ENCODE measurements around the gene LSM2. TPM values are rescaled to one million over a fixed set of nuclear protein-coding genes. Genes with fewer than 3 reads are reported as not detected.
"Not testable (repeated sequence)": the region's sequence is repeated elsewhere in the genome, so short reads cannot be mapped to it uniquely, and the experiment has no call there.

The LSM2 gene
- total and polyA plus RNA-seq, 3 donors from 2014 or later: 43.3 to 55.5 (median 49.6) TPM

DNA sequence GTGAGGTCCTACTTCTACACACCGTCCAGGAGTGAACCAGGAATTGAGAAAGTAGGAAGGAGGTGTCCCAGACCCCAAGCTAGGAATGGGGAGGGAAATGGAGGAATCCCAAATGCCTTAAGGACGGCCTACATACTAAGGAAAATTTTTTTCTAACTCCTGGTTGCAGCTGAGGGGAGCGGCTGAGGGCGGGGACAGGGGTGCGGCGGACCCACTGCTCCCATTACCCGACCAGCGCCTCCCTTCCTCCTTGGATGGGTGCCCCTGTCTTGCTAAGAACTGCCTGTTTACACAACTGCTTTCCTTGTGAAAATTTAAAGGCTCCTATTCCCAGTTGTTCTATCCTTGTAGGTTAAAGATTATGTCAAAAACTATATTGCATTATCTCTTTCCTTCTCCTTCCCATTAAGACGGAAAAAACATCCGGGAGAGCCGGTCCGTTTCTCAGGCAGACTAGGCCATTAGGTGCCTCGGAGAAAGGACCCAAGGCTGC, 20.1 kb upstream of the LSM2 start:
- peaks cover 25% of the 10 kb centered on the region for H3K4me1 ChIP-seq
- no peaks in the 10 kb centered on the region for H3K27me3 ChIP-seq
- H3K27ac ChIP-seq: peak overlapping the region; percentile 96 to 99
- peak; percentile 91 for DNase-seq
- WGBS, 2 donors: 1% methylated on average over 13 of the region's 13 CpGs
- no peaks in the 10 kb centered on the region for H3K9me3 ChIP-seq
- intact Hi-C loops (cut with DNase I; ENCODE audit: low total_unique reads): no loop called here
- H3K4me3 ChIP-seq: peak overlapping the region; percentile 55 to 69
- no peaks in the 10 kb centered on the region for H3K36me3 ChIP-seq (ENCODE audit: low read depth, missing control alignments)
- TF ChIP-seq, protein P1, sequence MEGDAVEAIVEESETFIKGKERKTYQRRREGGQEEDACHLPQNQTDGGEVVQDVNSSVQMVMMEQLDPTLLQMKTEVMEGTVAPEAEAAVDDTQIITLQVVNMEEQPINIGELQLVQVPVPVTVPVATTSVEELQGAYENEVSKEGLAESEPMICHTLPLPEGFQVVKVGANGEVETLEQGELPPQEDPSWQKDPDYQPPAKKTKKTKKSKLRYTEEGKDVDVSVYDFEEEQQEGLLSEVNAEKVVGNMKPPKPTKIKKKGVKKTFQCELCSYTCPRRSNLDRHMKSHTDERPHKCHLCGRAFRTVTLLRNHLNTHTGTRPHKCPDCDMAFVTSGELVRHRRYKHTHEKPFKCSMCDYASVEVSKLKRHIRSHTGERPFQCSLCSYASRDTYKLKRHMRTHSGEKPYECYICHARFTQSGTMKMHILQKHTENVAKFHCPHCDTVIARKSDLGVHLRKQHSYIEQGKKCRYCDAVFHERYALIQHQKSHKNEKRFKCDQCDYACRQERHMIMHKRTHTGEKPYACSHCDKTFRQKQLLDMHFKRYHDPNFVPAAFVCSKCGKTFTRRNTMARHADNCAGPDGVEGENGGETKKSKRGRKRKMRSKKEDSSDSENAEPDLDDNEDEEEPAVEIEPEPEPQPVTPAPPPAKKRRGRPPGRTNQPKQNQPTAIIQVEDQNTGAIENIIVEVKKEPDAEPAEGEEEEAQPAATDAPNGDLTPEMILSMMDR (IDR thresholded peaks at IDR 0.05): peak in 1 of 3 experiments; percentile 7
- peak; percentile 81 for TF ChIP-seq POLR2A (IDR thresholded peaks at IDR 0.05)

DNA sequence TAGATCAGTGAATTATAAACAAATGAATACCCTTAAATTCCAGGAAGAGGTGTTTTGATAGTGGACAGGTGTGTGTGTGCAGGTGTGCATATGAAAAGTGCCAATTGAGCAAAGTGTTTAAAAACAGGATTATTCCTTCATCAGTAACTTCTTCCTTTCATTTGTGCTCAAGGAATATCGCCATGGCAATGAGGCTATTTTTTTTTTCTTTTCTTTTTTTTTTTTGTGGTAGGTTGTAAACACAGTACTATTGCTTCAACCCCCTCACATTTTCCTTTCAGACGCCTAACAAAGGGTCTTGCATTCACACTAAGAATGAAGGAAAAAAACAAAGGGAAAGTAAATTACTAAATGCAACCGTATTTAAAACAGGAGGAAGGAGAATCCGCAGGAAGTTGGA, 18.8 kb upstream of the LSM2 start:
- no peak for DNase-seq

DNA sequence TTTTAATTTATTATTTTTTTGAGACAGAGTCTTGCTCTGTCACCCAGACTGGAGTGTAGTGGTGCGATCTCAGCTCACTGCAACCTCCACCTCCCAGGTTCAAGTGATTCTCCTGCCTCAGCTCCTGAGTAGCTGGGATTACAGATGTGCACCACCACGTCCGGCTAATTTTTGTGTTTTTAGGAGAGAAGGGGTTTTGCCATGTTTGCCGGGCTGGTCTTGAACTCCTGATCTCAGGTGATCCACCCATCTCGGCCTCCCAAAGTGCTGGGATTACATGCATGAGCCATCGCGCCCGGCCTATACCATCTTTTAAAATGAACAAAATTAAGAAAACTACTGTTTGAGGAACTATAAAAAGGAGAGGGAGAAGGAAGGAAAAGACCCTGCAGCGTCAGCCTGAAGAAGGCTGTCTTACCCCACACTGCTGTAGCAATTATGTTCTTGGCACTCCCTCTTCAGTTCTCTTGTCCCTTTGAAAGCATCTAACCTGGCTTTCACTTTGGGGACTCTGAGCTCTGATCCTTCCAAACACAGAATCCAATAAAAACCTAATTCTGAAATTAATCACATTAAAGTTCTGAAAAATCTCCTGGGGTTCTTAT, 16.9 kb upstream of the LSM2 start:
- H3K27me3 ChIP-seq; H3K4me3 ChIP-seq; H3K9me3 ChIP-seq; DNase-seq; intact Hi-C loops (cut with DNase I; ENCODE audit: low total_unique reads); H3K36me3 ChIP-seq (ENCODE audit: low read depth, missing control alignments): not testable (repeated sequence)
- Histone ChIP-seq H3K27ac (peak overlapping the region; percentile 99 to 100), H3K4me1 (peaks cover 28% of the 10 kb centered on the region)
- 87 to 88% methylated on average over 9 of the region's 9 CpGs for WGBS, 2 donors

More for the DNA sequence above, 18.8 kb upstream of the LSM2 start:
- Histone ChIP-seq H3K4me3 (no peak overlapping the region), H3K27me3 (no peaks in the 10 kb centered on the region), H3K9me3 (no peaks in the 10 kb centered on the region), H3K36me3 (ENCODE audit: low read depth, missing control alignments) (no peaks in the 10 kb centered on the region), H3K27ac (peak overlapping the region; percentile 96 to 99), H3K4me1 (peaks cover 25% of the 10 kb centered on the region)
- TF ChIP-seq POLR2A (IDR thresholded peaks at IDR 0.05): no peak
- TF ChIP-seq, protein P1 (IDR thresholded peaks at IDR 0.05): no peak
- WGBS, 2 donors: 44 to 66% methylated on average over 4 of the region's 4 CpGs
- intact Hi-C loops (cut with DNase I; ENCODE audit: low total_unique reads): no loop called here

DNA sequence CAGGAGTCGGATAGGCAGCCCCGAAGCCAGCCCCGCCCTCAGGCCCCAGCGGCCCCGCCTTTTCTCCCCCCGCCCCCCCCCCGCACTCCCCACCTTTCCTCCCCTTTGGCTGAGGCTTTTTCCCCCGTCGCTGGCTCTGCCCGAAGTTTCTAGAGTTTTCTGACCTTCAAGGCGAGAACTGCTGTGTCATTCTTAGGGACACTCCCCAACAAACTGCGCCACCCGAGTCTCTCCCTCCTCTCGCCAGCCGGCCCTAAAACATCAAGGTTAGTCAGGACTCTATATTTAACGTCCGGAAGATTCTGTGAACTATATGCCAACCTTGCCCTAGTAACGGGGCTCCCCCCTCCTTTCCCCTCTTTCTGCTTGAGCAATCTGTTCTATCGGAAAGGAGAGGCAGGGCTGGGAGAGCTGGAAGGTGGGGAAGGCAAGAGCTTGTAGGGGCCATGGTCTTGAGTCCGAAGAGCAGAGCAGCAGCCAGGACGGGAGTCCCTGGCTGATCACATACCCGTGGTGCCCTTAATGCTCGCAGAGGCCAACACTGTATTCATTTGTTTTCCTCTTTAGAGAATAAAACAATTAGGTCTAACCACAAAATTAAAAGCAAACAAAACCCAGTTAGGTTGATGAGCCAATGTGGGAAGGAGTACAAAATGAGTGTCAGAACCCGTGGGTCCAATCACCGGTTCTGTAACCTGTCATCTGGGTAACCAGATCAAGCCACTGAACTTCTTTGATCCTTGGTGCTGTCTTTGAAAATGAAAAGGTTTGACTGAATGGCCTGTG, 15.5 kb upstream of the LSM2 start:
- H3K9me3 ChIP-seq: no peaks in the 10 kb centered on the region
- H3K36me3 ChIP-seq (ENCODE audit: low read depth, missing control alignments): no peaks in the 10 kb centered on the region
- peaks cover 28% of the 10 kb centered on the region for H3K4me1 ChIP-seq
- peak overlapping the region; percentile 99 to 100 for H3K27ac ChIP-seq
- TF ChIP-seq, protein P1 (IDR thresholded peaks at IDR 0.05): no peak
- TF ChIP-seq POLR2A (IDR thresholded peaks at IDR 0.05): peak; percentile 85
- DNase-seq: peak; percentile 89
- no peaks in the 10 kb centered on the region for H3K27me3 ChIP-seq
- peak overlapping the region; percentile 53 to 75 for H3K4me3 ChIP-seq
- intact Hi-C loops (cut with DNase I; ENCODE audit: low total_unique reads): no loop called here
- WGBS, 2 donors: 0% methylated on average over 25 of the region's 25 CpGs

DNA sequence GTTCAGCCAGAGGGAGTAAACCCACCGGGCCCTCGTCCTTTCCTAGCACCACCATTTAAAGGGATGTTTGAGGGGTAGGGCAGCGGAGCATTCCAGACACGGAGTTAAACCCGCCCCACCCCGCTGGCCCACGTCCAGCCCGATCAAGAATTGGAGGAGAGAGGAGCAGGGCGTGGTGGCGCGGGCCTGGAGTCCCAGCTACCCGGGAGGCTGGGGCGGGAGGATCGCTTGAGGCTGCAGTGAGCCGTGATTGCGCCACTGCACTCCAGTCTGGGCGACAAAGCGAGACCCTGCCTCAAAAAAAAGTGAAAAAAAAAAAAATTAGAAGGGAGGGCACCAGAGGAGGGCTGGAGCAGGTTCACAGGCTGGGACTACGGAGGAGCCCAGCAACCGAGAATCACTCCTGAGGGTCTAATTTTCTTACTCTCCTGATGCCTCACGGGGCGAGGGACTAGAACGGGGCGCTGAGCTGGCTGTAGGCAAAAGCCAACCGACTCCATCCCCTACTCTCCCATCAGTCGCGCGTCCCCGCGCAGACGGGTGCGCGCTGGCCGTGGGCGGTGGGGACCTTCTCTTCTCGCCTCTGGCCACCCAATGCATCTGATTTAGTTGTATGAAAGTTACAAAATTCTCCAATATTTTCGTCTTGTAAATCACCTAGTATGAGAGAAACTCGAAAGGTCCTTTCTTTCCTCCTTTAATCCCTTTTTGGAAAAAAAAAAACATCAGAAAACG, 14.7 kb upstream of the LSM2 start:
- peak overlapping the region; percentile 53 to 75 for H3K4me3 ChIP-seq
- no peaks in the 10 kb centered on the region for H3K9me3 ChIP-seq
- DNase-seq: peak; percentile 77
- WGBS, 2 donors: 2 to 3% methylated on average over 39 of the region's 39 CpGs
- intact Hi-C loops (cut with DNase I; ENCODE audit: low total_unique reads): no loop called here
- no peak for TF ChIP-seq POLR2A (IDR thresholded peaks at IDR 0.05)
- TF ChIP-seq, protein P1 (IDR thresholded peaks at IDR 0.05): no peak
- H3K4me1 ChIP-seq: peaks cover 26% of the 10 kb centered on the region
- H3K27ac ChIP-seq: peak overlapping the region; percentile 99 to 100
- H3K36me3 ChIP-seq (ENCODE audit: low read depth, missing control alignments): no peaks in the 10 kb centered on the region
- H3K27me3 ChIP-seq: no peaks in the 10 kb centered on the region

DNA sequence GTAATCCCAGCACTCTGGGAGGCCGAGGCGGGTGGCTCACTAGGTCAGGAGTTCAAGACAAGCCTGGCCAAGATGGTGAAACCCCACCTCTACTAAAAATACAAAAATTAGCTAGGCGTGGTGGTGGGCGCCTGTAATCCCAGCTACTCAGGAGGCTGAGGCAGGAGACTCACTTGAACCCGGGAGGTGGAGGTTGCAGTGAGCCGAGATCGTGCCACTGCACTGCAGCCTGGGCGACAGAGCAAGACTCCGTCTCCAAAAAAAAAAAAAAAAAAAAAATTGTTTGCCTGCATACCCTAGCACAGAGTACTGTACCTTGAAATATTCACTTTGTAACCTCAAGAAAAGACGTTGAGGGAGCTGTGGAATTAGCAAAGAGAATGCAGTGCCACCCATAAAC, 13.6 kb upstream of the LSM2 start:
- DNase-seq; H3K9me3 ChIP-seq; intact Hi-C loops (cut with DNase I; ENCODE audit: low total_unique reads); H3K4me3 ChIP-seq; H3K36me3 ChIP-seq (ENCODE audit: low read depth, missing control alignments); H3K27me3 ChIP-seq: not testable (repeated sequence)
- WGBS, 2 donors: 80 to 88% methylated on average over 10 of the region's 10 CpGs
- H3K4me1 ChIP-seq: peaks cover 19% of the 10 kb centered on the region
- H3K27ac ChIP-seq: peak overlapping the region in 1 of 2 donors; percentile 99
